Smooth muscle cell (in vitro differentiated cells): Measurements from ENCODE around the gene TRMO. TPM values are rescaled to one million over a fixed set of nuclear protein-coding genes. Genes with fewer than 3 reads are reported as not detected.

ENCODE experiments used
- DNase-seq: peaks from one replicate; lab custom pipeline; 2025; ENCODE audit not compliant: unreplicated experiment; lab: John Stamatoyannopoulos, UW
- H2AFZ ChIP-seq: fragments of 200-600 bp; sonication (generic); 2 replicates; pipeline ENCODE4 v1.6.0; 2016; ENCODE audit warnings: antibody characterized with exemption, low read depth, mild to moderate bottlenecking
- H3F3A ChIP-seq: fragments of 200-600 bp; sonication (generic); 2 replicates; pipeline ENCODE4 v1.6.0; 2017; ENCODE audit warnings: antibody characterized with exemption, low read depth
- H3K27ac ChIP-seq: fragments of 200-600 bp; sonication (generic); 2 replicates; pipeline ENCODE4 v1.5.1; 2016; ENCODE audit warnings: low read depth, mild to moderate bottlenecking
- H3K27me3 ChIP-seq: fragments of 200-600 bp; sonication (generic); 2 replicates; pipeline ENCODE4 v1.6.1; 2016; ENCODE audit warnings: low read depth, mild to moderate bottlenecking
- H3K36me3 ChIP-seq: fragments of 200-600 bp; sonication (generic); 2 replicates; pipeline ENCODE4 v1.5.1; 2016; ENCODE audit warnings: low read depth
- H3K4me1 ChIP-seq: fragments of 200-600 bp; sonication (generic); 2 replicates; pipeline ENCODE4 v1.5.1; 2016; ENCODE audit warnings: low read depth
- H3K4me2 ChIP-seq: fragments of 200-600 bp; sonication (generic); 2 replicates; pipeline ENCODE4 v1.6.0; 2016; ENCODE audit warnings: mild to moderate bottlenecking
- H3K4me3 ChIP-seq: fragments of 200-600 bp; sonication (generic); 2 replicates; pipeline ENCODE4 v1.5.1; 2016; ENCODE audit warnings: mild to moderate bottlenecking
- H3K79me2 ChIP-seq: fragments of 200-600 bp; sonication (generic); 2 replicates; pipeline ENCODE4 v1.6.0; 2016; ENCODE audit warnings: low read depth, mild to moderate bottlenecking
- H3K9ac ChIP-seq: fragments of 200-600 bp; sonication (generic); 2 replicates; pipeline ENCODE4 v1.6.0; 2016; ENCODE audit warnings: low read depth
- H3K9me3 ChIP-seq: fragments of 200-600 bp; sonication (generic); replicated peaks from 2 replicates; pipeline ENCODE4 v1.5.1; 2016; ENCODE audit warnings: low read depth
- H4K20me1 ChIP-seq: fragments of 200-600 bp; sonication (generic); 2 replicates; pipeline ENCODE4 v1.6.0; 2016; ENCODE audit warnings: low read depth
- CTCF ChIP-seq: fragments of 200-600 bp; sonication (generic); IDR thresholded peaks from 2 replicates; pipeline ENCODE4 v1.5.1; 2017; ENCODE audit warnings: borderline replicate concordance, mild to moderate bottlenecking, antibody characterized with exemption; ENCODE audit not compliant: insufficient read depth, poor library complexity, severe bottlenecking
- WGBS: methylation state at CpG from one replicate; pipeline ENCODE4 v1.1.7; 2016; ENCODE audit warnings: low lambda C conversion rate; 5-methylcytosine and 5-hydroxymethylcytosine counted together
- polyA plus RNA-seq: library from polyadenylated mRNA; unstranded; fragments of >200 nt; fragmentation: Nextera tagmentation; extraction: Ambion mirVana; gene quantifications from 2 replicates; pipeline ENCODE4 v1.2.1, GENCODE V29; 2016
- total RNA-seq: library from RNA; depleted of rRNA; stranded (reverse); fragments of >200 nt; gene quantifications from 2 replicates; pipeline ENCODE4 v1.2.3, GENCODE V29; 2014

The TRMO gene
- total and polyA plus RNA-seq, 2 experiments from 2014 or later, result 5.8 to 8.1 TPM

- Histone ChIP-seq H3F3A (no peaks in the 10 kb centered on the region), H4K20me1 (no peaks in the 10 kb centered on the region), H3K4me1 (no peaks in the 10 kb centered on the region), H3K9me3 (no peaks in the 10 kb centered on the region), H3K4me2 (no peak overlapping the region), H3K79me2 (no peaks in the 10 kb centered on the region), H2AFZ (no peak overlapping the region), H3K4me3 (no peak overlapping the region), H3K36me3 (no peaks in the 10 kb centered on the region), H3K27ac (no peak overlapping the region), H3K9ac (no peak overlapping the region), H3K27me3 (peaks cover 91% of the 10 kb centered on the region)
- DNase-seq, result no peak
- WGBS, result 32% methylated on average over 6 of the region's 6 CpGs
- no peak for TF ChIP-seq CTCF
These were observed 12.2 kb upstream of the TRMO start for GRCh38 chr9:97934321-97935115.

GRCh38 chr9:97933297-97933998 is 11.1 kb upstream of the TRMO start:
- H3K4me2 ChIP-seq, result no peak overlapping the region
- 79% methylated on average over 4 of the region's 4 CpGs for WGBS
- H3K4me3 ChIP-seq, result no peak overlapping the region
- no peaks in the 10 kb centered on the region for H3K9me3 ChIP-seq
- no peaks in the 10 kb centered on the region for H3K79me2 ChIP-seq
- no peaks in the 10 kb centered on the region for H3K4me1 ChIP-seq
- no peak for DNase-seq
- no peak overlapping the region for H3K27ac ChIP-seq
- TF ChIP-seq CTCF, result no peak
- H3F3A ChIP-seq, result no peaks in the 10 kb centered on the region
- no peaks in the 10 kb centered on the region for H4K20me1 ChIP-seq
- no peak overlapping the region for H3K9ac ChIP-seq
- H3K36me3 ChIP-seq, result no peaks in the 10 kb centered on the region
- peaks cover 91% of the 10 kb centered on the region for H3K27me3 ChIP-seq
- H2AFZ ChIP-seq, result no peak overlapping the region

GRCh38 chr9:97930972-97931371 is 8.7 kb upstream of the TRMO start:
- Histone ChIP-seq H3K36me3 (no peaks in the 10 kb centered on the region), H4K20me1 (no peaks in the 10 kb centered on the region), H3K4me3 (no peak overlapping the region), H3F3A (no peaks in the 10 kb centered on the region), H3K27me3 (peaks cover 89% of the 10 kb centered on the region), H3K9me3 (no peaks in the 10 kb centered on the region), H3K4me1 (no peaks in the 10 kb centered on the region), H2AFZ (no peak overlapping the region), H3K27ac (no peak overlapping the region), H3K79me2 (no peaks in the 10 kb centered on the region), H3K4me2 (no peak overlapping the region), H3K9ac (no peak overlapping the region)
- TF ChIP-seq CTCF, result no peak
- WGBS, result 59% methylated on average over 3 of the region's 3 CpGs
- no peak for DNase-seq
